Liver (tissue), 10 donors: ENCODE results near the gene IL1RAPL2. TPM values are rescaled to one million over a fixed set of nuclear protein-coding genes. Genes with fewer than 3 reads are reported as not detected.

Experiments used
- DNase-seq: peaks from one replicate; pipeline ENCODE4 v3.0.0-alpha.2; 2017; ENCODE audit warnings: low spot score
- H3K27ac ChIP-seq, 2 donors: one replicate each; pipeline ENCODE4 v1.7.0; 2013; ENCODE audit warnings: inconsistent platforms in 2 of 2, low read length in 2 of 2, control low read depth in 1 of 2, low read depth in 1 of 2, mild to moderate bottlenecking in 1 of 2
- H3K27me3 ChIP-seq, 4 donors: one replicate each; pipeline versions ENCODE4 v1.6.1 to v1.7.0; 2013; ENCODE audit warnings: low read length in 3 of 4, inconsistent platforms in 1 of 4, mild to moderate bottlenecking in 1 of 4, moderate library complexity in 1 of 4; ENCODE audit not compliant: control insufficient read depth in 4 of 4, insufficient read depth in 4 of 4
- H3K36me3 ChIP-seq, 4 donors: one replicate each; pipeline versions ENCODE4 v1.6.1 to v1.7.0; 2013; ENCODE audit warnings: low read length in 3 of 4, mild to moderate bottlenecking in 3 of 4, low read depth in 1 of 4, moderate library complexity in 1 of 4; ENCODE audit not compliant: control insufficient read depth in 4 of 4, insufficient read depth in 3 of 4
- H3K4me1 ChIP-seq, 4 donors: one replicate each; pipeline versions ENCODE4 v1.6.1 to v1.7.0; 2013; ENCODE audit warnings: low read length in 3 of 4, mild to moderate bottlenecking in 3 of 4, moderate library complexity in 1 of 4; ENCODE audit not compliant: control insufficient read depth in 4 of 4, insufficient read depth in 4 of 4
- H3K4me3 ChIP-seq, 3 donors: one replicate each; pipeline versions ENCODE4 v1.6.1 to v1.7.0; 2013; ENCODE audit warnings: low read length in 3 of 3, control low read depth in 1 of 3, low read depth in 1 of 3, mild to moderate bottlenecking in 1 of 3
- H3K9ac ChIP-seq, 2 donors: one replicate each; pipeline ENCODE4 v1.7.0; 2013; ENCODE audit warnings: low read length in 2 of 2, mild to moderate bottlenecking in 2 of 2, moderate library complexity in 2 of 2, control low read depth in 1 of 2, low read depth in 1 of 2
- H3K9me3 ChIP-seq, 4 donors: one replicate each; pipeline versions ENCODE4 v1.6.1 to v1.7.0; 2013; ENCODE audit warnings: low read length in 3 of 4; ENCODE audit not compliant: control insufficient read depth in 4 of 4
- EGR1 ChIP-seq, 2 donors: IDR thresholded peaks; 2 replicates each; pipeline ENCODE4 v1.6.1; 2016 to 2018; ENCODE audit warnings: antibody characterized with exemption in 2 of 2, low read depth in 2 of 2
- HNF4A ChIP-seq, 2 donors: conservative IDR thresholded peaks; 2 replicates each; pipeline ENCODE4 v1.6.1; 2016; ENCODE audit warnings: antibody characterized with exemption in 2 of 2, mild to moderate bottlenecking in 2 of 2
- HNF4G ChIP-seq: IDR thresholded peaks from 2 replicates; pipeline ENCODE4 v1.6.1; 2016; ENCODE audit warnings: antibody characterized with exemption
- NR2F2 ChIP-seq: IDR thresholded peaks from 2 replicates; pipeline ENCODE4 v1.6.1; 2016; ENCODE audit warnings: antibody characterized with exemption
- RAD21 ChIP-seq, 2 donors: IDR thresholded peaks; 2 replicates each; pipeline ENCODE4 v1.6.1; 2016; ENCODE audit warnings: antibody characterized with exemption in 2 of 2, mild to moderate bottlenecking in 2 of 2
- SP1 ChIP-seq: IDR thresholded peaks from 2 replicates; pipeline ENCODE4 v1.6.1; 2018; ENCODE audit warnings: antibody characterized with exemption, mild to moderate bottlenecking
- TAF1 ChIP-seq: conservative IDR thresholded peaks from 2 replicates; pipeline ENCODE4 v1.6.1; 2016; ENCODE audit warnings: antibody characterized with exemption, mild to moderate bottlenecking
- YY1 ChIP-seq: IDR thresholded peaks from 2 replicates; pipeline ENCODE4 v1.6.1; 2016; ENCODE audit warnings: antibody characterized with exemption, mild to moderate bottlenecking
- WGBS: extraction: QIAGEN DNeasy Blood & Tissue Kit; methylation state at CpG from one replicate; pipeline ENCODE4 v1.1.7; 2013; 5-methylcytosine and 5-hydroxymethylcytosine counted together
- polyA plus RNA-seq, 2 donors: library from polyadenylated mRNA; stranded (reverse) in 1 of 2; unstranded in 1 of 2; fragments of 200-250 nt in 1 of 2; fragments of >200 nt in 1 of 2; fragmentation: Nextera tagmentation in 1 of 2; extraction: Ambion mirVana in 1 of 2; gene quantifications; one replicate each; pipeline versions ENCODE4 v1.2.1 to v1.2.3, GENCODE V29; 2013 to 2015
- small RNA-seq: library from RNA; depleted of rRNA; stranded (forward); fragments of <200 nt; gene quantifications from one replicate; pipeline ENCODE3, GENCODE V24; 2014
- total RNA-seq, 2 donors: library from RNA; depleted of rRNA; stranded (reverse); fragments of >200 nt; gene quantifications; one replicate each; pipeline ENCODE4 v1.2.3, GENCODE V29; 2014
- TF ChIP-seq, protein P1 (sequence below): IDR thresholded peaks from 2 replicates; pipeline ENCODE4 v1.6.1; 2016; ENCODE audit warnings: antibody characterized with exemption
- donor health status: healthy.
- donor health status: healthy.
- donor health status: healthy.
- donor health status: healthy.
- donor health status: healthy.

IL1RAPL2 gene
- total and polyA plus RNA-seq, 4 donors, result 0.20 to 1.6 (median 0.91) TPM

- WGBS, result 77% methylated on average over 2 of the region's 2 CpGs
Observed at GRCh38 chrX:105816517-105816916, 1250.5 kb downstream of the IL1RAPL2 start.

More at GRCh38 chrX:105816517-105816916, 1250.5 kb downstream of the IL1RAPL2 start:
- H3K36me3 ChIP-seq, result no peaks in the 10 kb centered on the region
- H3K27me3 ChIP-seq, result peaks cover 0 to 5% (median 0%) of the 10 kb centered on the region in 4 donors
- no peak overlapping the region for H3K27ac ChIP-seq
- H3K9ac ChIP-seq, result no peak overlapping the region
- H3K9me3 ChIP-seq, result no peaks in the 10 kb centered on the region
- H3K4me3 ChIP-seq, result no peak overlapping the region
- no peak for DNase-seq
- peaks cover 0 to 2% (median 0%) of the 10 kb centered on the region in 4 donors for H3K4me1 ChIP-seq
- TF ChIP-seq YY1 (no peak), HNF4G (no peak), SP1 (no peak), EGR1 (IDR thresholded peaks at IDR 0.05; ENCODE audit: low read depth in 2 of 2) (no peak), HNF4A (conservative IDR thresholded peaks at IDR 0.05) (no peak), NR2F2 (no peak), TAF1 (no peak), RAD21 (IDR thresholded peaks at IDR 0.05) (no peak)
- TF ChIP-seq, protein P1, sequence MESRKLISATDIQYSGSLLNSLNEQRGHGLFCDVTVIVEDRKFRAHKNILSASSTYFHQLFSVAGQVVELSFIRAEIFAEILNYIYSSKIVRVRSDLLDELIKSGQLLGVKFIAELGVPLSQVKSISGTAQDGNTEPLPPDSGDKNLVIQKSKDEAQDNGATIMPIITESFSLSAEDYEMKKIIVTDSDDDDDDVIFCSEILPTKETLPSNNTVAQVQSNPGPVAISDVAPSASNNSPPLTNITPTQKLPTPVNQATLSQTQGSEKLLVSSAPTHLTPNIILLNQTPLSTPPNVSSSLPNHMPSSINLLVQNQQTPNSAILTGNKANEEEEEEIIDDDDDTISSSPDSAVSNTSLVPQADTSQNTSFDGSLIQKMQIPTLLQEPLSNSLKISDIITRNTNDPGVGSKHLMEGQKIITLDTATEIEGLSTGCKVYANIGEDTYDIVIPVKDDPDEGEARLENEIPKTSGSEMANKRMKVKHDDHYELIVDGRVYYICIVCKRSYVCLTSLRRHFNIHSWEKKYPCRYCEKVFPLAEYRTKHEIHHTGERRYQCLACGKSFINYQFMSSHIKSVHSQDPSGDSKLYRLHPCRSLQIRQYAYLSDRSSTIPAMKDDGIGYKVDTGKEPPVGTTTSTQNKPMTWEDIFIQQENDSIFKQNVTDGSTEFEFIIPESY, result no peak

Small RNA genes within 50 kb of the gene (small RNA-seq; reads per million reads assigned to genes)
- not detected for gene RNU6-207P
